Measurements from ENCODE around the gene GRK4.

- no peak for TF ChIP-seq POLR2A (IDR thresholded peaks at IDR 0.05; ENCODE audit: extremely low read depth, insufficient read length)
- no peak for TF ChIP-seq CTCF (IDR thresholded peaks at IDR 0.05; ENCODE audit: low read depth, low read length)
Measured at GRCh38 chr4:2925931-2926860, 37.2 kb upstream of the GRK4 start.

Measured in NB4 (cell line).